Panc1 (cell line): ENCODE results near the gene AFF3. TPM values are rescaled to one million over a fixed set of nuclear protein-coding genes. Genes with fewer than 3 reads are reported as not detected.

Source experiments
- ATAC-seq: fragments of 200-7000 bp; cut with Tn5 transposase; 2 replicates; pipeline ENCODE4 v1.9.1; 2020; ENCODE audit warnings: mild to moderate bottlenecking, moderate library complexity
- BruUV-seq: library from RNA; stranded (reverse); fragments of 400-500 nt; replicated peaks from 2 replicates; lab custom pipeline; 2021; lab: Mats Ljungman, UMichigan
- CTCF ChIA-PET: fragments of 300-600 bp; sonication (Branson Sonifier 250); formaldehyde crosslinking; loops from one replicate; lab custom pipeline; 2022; ENCODE audit warnings: antibody characterized with exemption; lab: Charles Lee
- POLR2A ChIA-PET: fragments of 300-600 bp; sonication (Branson Sonifier 250); formaldehyde crosslinking; loops from one replicate; lab custom pipeline; 2022; ENCODE audit warnings: antibody characterized with exemption; lab: Charles Lee
- DNase-seq: peaks from one replicate; pipeline ENCODE4 v3.0.0-alpha.2; 2010; ENCODE audit warnings: low read depth, low spot score
- H3K27ac ChIP-seq: 2 replicates; pipeline ENCODE4 v1.5.1; 2011; ENCODE audit warnings: mild to moderate bottlenecking, low read length, inconsistent platforms
- H3K27me3 ChIP-seq: fragments of 200-500 bp; sonication (Bioruptor generic); 2 replicates; pipeline ENCODE4 v1.6.0; 2014; ENCODE audit warnings: low read length, inconsistent platforms; ENCODE audit not compliant: control insufficient read depth, insufficient read depth
- H3K36me3 ChIP-seq: fragments of 200-500 bp; sonication (Bioruptor generic); 2 replicates; pipeline ENCODE4 v1.5.1; 2014; ENCODE audit warnings: inconsistent platforms, mild to moderate bottlenecking, low read length, moderate library complexity; ENCODE audit not compliant: control insufficient read depth, insufficient read depth
- H3K4me1 ChIP-seq: 2 replicates; pipeline ENCODE4 v1.5.1; 2011; ENCODE audit warnings: inconsistent platforms, mild to moderate bottlenecking, low read length, moderate library complexity; ENCODE audit not compliant: control insufficient read depth, insufficient read depth
- H3K4me3 ChIP-seq, 2 experiments: 2 replicates each; pipeline ENCODE4 v1.5.1; 2011 to 2012; ENCODE audit warnings: low read depth in 2 of 2, low read length in 2 of 2, mild to moderate bottlenecking in 2 of 2, inconsistent platforms in 1 of 2, moderate library complexity in 1 of 2
- H3K9me3 ChIP-seq: fragments of 200-500 bp; sonication (Bioruptor generic); 2 replicates; pipeline ENCODE4 v1.5.1; 2014; ENCODE audit warnings: low read depth, mild to moderate bottlenecking, inconsistent platforms, low read length, moderate library complexity; ENCODE audit not compliant: control insufficient read depth, insufficient read depth
- POLR2AphosphoS5 ChIP-seq: IDR thresholded peaks from 2 replicates; pipeline ENCODE4 v1.6.1; 2012; ENCODE audit warnings: mild to moderate bottlenecking, low read depth, low read length, moderate library complexity
- SIN3A ChIP-seq: IDR thresholded peaks from 2 replicates; pipeline ENCODE4 v1.6.1; 2012; ENCODE audit warnings: low read depth, mild to moderate bottlenecking, low read length, moderate library complexity, borderline replicate concordance; ENCODE audit not compliant: insufficient read depth
- TCF7L2 ChIP-seq: IDR thresholded peaks from 2 replicates; pipeline ENCODE4 v1.6.1; 2011; ENCODE audit warnings: mild to moderate bottlenecking, low read depth, low read length, inconsistent platforms
- in situ Hi-C: cut with HindIII; loops from 2 replicates; pipeline ENCODE4 v1.10.0; 2016; ENCODE audit warnings: low sequenced_read_pairs, low pct_unique_long_range_greater_than_20kb
- intact Hi-C: fragments of 100-400 bp; cut with micrococcal nuclease; formaldehyde crosslinking; loops from one replicate; pipeline ENCODE4 v1.10.0; 2022; ENCODE audit not compliant: unreplicated experiment
- total RNA-seq: library from RNA; stranded (reverse); gene quantifications from one replicate; pipeline ENCODE4 v1.2.1, GENCODE V29; 2021; ENCODE audit not compliant: unreplicated experiment
- TF ChIP-seq, protein P1 (sequence below), 2 experiments: IDR thresholded peaks; 2 replicates each; pipeline ENCODE4 v1.6.1; 2011 to 2012; ENCODE audit warnings: low read depth in 2 of 2, control low read depth in 1 of 2, low read length in 1 of 2, mild to moderate bottlenecking in 1 of 2, moderate library complexity in 1 of 2; ENCODE audit not compliant: insufficient read depth in 1 of 2
- TF ChIP-seq, protein P2 (sequence below): fragments of 450-650 bp; IDR thresholded peaks from 2 replicates; pipeline ENCODE4 v1.5.1; 2017; ENCODE audit warnings: mild to moderate bottlenecking

AFF3 gene
- total RNA-seq, 1 experiment from 2014 or later = 2.2 TPM

DNA sequence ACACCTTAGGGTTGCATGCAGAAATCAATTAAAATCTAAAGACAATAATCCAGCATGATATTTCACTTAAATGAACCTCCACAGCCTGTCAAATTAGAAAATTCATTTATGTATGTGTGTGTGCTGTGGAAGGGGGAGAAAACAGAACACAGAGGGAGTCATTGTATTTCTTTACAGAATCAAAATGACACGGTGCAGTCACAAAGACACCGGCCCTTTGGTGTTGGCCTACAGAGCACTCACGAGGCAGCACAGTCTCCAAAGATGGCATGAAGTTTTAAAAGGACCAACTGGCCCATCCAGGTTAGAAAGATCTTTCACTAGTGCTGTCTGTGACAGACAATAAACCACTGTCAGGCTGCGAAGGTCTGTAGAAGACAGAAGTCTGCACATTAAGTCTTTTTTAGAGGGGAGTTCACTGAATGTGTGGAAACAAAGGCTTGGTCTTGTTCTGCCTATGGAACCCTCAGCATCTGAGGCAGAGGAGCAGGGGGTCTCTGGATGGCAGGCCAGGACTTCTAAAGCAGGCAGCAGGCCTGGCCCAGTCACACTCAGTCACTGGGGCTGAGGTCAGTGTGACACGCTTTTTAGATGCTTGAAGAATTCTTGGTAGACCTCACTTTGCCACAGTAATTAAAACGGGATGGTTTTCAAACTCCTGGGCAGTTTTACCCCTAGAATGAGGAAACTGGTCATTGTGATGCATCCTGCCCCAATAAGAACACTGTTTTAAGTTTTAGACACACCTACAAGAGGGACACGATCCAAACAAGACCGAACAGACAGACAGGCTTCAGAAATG, 184.9 kb downstream of the AFF3 start:
- H3K4me3 ChIP-seq = no peak overlapping the region
- H3K9me3 ChIP-seq = no peaks in the 10 kb centered on the region
- H3K27ac ChIP-seq = no peak overlapping the region
- in situ Hi-C loops = no loop called here
- ChIA-PET CTCF (no interaction called here), POLR2A (no interaction called here)
- H3K36me3 ChIP-seq = no peaks in the 10 kb centered on the region
- TF ChIP-seq TCF7L2 (no peak), POLR2AphosphoS5 (no peak), SIN3A (no peak)
- TF ChIP-seq, protein P1, sequence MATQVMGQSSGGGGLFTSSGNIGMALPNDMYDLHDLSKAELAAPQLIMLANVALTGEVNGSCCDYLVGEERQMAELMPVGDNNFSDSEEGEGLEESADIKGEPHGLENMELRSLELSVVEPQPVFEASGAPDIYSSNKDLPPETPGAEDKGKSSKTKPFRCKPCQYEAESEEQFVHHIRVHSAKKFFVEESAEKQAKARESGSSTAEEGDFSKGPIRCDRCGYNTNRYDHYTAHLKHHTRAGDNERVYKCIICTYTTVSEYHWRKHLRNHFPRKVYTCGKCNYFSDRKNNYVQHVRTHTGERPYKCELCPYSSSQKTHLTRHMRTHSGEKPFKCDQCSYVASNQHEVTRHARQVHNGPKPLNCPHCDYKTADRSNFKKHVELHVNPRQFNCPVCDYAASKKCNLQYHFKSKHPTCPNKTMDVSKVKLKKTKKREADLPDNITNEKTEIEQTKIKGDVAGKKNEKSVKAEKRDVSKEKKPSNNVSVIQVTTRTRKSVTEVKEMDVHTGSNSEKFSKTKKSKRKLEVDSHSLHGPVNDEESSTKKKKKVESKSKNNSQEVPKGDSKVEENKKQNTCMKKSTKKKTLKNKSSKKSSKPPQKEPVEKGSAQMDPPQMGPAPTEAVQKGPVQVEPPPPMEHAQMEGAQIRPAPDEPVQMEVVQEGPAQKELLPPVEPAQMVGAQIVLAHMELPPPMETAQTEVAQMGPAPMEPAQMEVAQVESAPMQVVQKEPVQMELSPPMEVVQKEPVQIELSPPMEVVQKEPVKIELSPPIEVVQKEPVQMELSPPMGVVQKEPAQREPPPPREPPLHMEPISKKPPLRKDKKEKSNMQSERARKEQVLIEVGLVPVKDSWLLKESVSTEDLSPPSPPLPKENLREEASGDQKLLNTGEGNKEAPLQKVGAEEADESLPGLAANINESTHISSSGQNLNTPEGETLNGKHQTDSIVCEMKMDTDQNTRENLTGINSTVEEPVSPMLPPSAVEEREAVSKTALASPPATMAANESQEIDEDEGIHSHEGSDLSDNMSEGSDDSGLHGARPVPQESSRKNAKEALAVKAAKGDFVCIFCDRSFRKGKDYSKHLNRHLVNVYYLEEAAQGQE (IDR thresholded peaks at IDR 0.05; ENCODE audit: insufficient read depth in 1 of 2, low read depth in 2 of 2, low read length in 1 of 2) = no peak
- TF ChIP-seq, protein P2, sequence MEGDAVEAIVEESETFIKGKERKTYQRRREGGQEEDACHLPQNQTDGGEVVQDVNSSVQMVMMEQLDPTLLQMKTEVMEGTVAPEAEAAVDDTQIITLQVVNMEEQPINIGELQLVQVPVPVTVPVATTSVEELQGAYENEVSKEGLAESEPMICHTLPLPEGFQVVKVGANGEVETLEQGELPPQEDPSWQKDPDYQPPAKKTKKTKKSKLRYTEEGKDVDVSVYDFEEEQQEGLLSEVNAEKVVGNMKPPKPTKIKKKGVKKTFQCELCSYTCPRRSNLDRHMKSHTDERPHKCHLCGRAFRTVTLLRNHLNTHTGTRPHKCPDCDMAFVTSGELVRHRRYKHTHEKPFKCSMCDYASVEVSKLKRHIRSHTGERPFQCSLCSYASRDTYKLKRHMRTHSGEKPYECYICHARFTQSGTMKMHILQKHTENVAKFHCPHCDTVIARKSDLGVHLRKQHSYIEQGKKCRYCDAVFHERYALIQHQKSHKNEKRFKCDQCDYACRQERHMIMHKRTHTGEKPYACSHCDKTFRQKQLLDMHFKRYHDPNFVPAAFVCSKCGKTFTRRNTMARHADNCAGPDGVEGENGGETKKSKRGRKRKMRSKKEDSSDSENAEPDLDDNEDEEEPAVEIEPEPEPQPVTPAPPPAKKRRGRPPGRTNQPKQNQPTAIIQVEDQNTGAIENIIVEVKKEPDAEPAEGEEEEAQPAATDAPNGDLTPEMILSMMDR = no peak
- ATAC-seq (no peak), DNase-seq (no peak)
- no peaks in the 10 kb centered on the region for H3K4me1 ChIP-seq
- no TSS peak for BruUV-seq
- no peaks in the 10 kb centered on the region for H3K27me3 ChIP-seq
- intact Hi-C loops = no loop called here

DNA sequence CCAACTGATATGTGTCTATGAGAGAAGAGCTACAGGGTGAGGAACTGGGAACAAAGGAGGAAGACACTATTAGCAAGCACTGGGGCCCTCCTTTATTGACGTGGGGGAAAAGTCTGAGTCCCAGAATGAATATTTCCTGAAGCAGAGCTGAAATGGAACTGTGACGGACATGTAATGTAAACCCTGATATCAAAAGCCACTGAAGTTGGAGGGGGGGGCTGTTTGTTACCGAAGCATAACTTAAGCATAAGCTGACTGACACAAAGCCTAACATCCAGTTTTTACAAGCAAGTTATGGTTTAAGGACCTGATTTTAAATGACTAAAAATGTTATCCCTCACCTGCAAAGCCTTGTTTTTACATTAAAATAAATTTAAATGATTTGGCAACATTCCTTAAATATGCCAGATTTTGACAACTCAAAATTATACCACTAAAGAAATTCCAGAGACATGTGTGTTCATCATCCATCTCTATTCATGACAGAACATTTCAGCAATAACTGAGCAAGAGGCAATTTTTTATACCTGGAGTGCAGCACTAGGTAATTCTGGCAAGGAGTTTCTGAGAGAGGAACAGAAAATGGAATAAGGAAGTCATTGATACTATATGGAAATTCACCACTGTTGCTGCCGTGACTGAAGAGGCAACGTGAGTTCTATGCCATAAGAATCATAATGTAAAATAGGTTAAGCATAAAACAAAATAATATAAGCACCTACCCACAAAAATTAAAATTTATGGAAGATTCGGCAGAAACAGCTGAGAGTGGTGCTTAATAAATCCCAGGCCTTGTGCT, 186.0 kb downstream of the AFF3 start:
- TF ChIP-seq, protein P2 = no peak
- TF ChIP-seq POLR2AphosphoS5 = no peak
- no peak for TF ChIP-seq TCF7L2
- TF ChIP-seq SIN3A = no peak
- TF ChIP-seq, protein P1 (IDR thresholded peaks at IDR 0.05; ENCODE audit: insufficient read depth in 1 of 2, low read depth in 2 of 2, low read length in 1 of 2) = no peak
- in situ Hi-C loops = no loop called here
- ChIA-PET CTCF (no interaction called here), POLR2A (no interaction called here)
- Histone ChIP-seq H3K36me3 (no peaks in the 10 kb centered on the region), H3K4me3 (no peak overlapping the region), H3K27ac (no peak overlapping the region), H3K27me3 (no peaks in the 10 kb centered on the region), H3K4me1 (no peaks in the 10 kb centered on the region), H3K9me3 (no peaks in the 10 kb centered on the region)
- ATAC-seq (no peak), DNase-seq (no peak)
- no TSS peak for BruUV-seq
- intact Hi-C loops = no loop called here
